Activated CD8-positive, alpha-beta T cell treated with anti-CD3 and anti-CD28 coated beads for 36 hours (primary cell): ENCODE measurements around the gene TSHZ3. TPM values are rescaled to one million over a fixed set of nuclear protein-coding genes. Genes with fewer than 3 reads are reported as not detected.

Source experiments
- ATAC-seq: fragments of 200-7000 bp; cut with Tn5 transposase; one replicate; pipeline ENCODE4 v1.10.0; 2021; ENCODE audit warnings: mild to moderate bottlenecking, moderate library complexity
- CTCF ChIA-PET: fragments of 350-600 bp; sonication (Branson Sonifier 250); formaldehyde crosslinking; loops from one replicate; lab custom pipeline; 2021; ENCODE audit warnings: antibody characterized with exemption; lab: Charles Lee
- POLR2A ChIA-PET: fragments of 350-600 bp; sonication (Branson Sonifier 250); formaldehyde crosslinking; loops from one replicate; lab custom pipeline; 2021; ENCODE audit warnings: antibody characterized with exemption; lab: Charles Lee
- DNase-seq: peaks from one replicate; pipeline ENCODE4 v3.0.0-alpha.2; 2020
- H3K27ac Mint-ChIP-seq: one replicate; pipeline ENCODE4 v1.8.0; 2021; ENCODE audit warnings: mild to moderate bottlenecking, mixed read lengths
- H3K27me3 Mint-ChIP-seq: one replicate; pipeline ENCODE4 v1.8.0; 2021; ENCODE audit warnings: mixed read lengths
- H3K36me3 Mint-ChIP-seq: one replicate; pipeline ENCODE4 v1.8.0; 2021; ENCODE audit warnings: low read depth, mixed read lengths
- H3K4me1 Mint-ChIP-seq: one replicate; pipeline ENCODE4 v1.8.0; 2021; ENCODE audit warnings: low read depth, mixed read lengths
- H3K4me3 Mint-ChIP-seq: one replicate; pipeline ENCODE4 v1.8.0; 2021; ENCODE audit warnings: mild to moderate bottlenecking, moderate library complexity, mixed read lengths
- H3K9me3 Mint-ChIP-seq: one replicate; pipeline ENCODE4 v1.8.0; 2021; ENCODE audit warnings: mixed read lengths
- CTCF ChIP-seq: fragments of 200-600 bp; IDR thresholded peaks from one replicate; pipeline ENCODE4 v1.8.0; 2022; ENCODE audit warnings: antibody characterized with exemption, mild to moderate bottlenecking
- intact Hi-C: fragments of 100-400 bp; cut with micrococcal nuclease; formaldehyde crosslinking; loops from one replicate; pipeline ENCODE4 v1.10.0; 2022
- total RNA-seq, 2 experiments: library from RNA; stranded (reverse); gene quantifications; one replicate each; pipeline ENCODE4 v1.2.3, GENCODE V29; 2021

The TSHZ3 gene
- total RNA-seq, 2 experiments from 2014 or later = 0.16 to 0.38 TPM

- Mint-ChIP-seq H3K4me3 (no peak overlapping the region), H3K27me3 (peaks cover 22% of the 10 kb centered on the region), H3K4me1 (peaks cover 17% of the 10 kb centered on the region), H3K27ac (no peak overlapping the region), H3K36me3 (no peaks in the 10 kb centered on the region), H3K9me3 (no peaks in the 10 kb centered on the region)
- intact Hi-C loops = no loop called here
- no peak for DNase-seq
- ChIA-PET POLR2A (no interaction called here), CTCF (interaction anchor here (0.9 kb wide), 1 partner anchor 653 kb away, joined by 3 read pairs; no protein-coding TSS in a partner anchor)
- no peak for TF ChIP-seq CTCF
- ATAC-seq = no peak
Observed at GRCh38 chr19:31335716-31336115, 13.5 kb downstream of the TSHZ3 start.

DNA sequence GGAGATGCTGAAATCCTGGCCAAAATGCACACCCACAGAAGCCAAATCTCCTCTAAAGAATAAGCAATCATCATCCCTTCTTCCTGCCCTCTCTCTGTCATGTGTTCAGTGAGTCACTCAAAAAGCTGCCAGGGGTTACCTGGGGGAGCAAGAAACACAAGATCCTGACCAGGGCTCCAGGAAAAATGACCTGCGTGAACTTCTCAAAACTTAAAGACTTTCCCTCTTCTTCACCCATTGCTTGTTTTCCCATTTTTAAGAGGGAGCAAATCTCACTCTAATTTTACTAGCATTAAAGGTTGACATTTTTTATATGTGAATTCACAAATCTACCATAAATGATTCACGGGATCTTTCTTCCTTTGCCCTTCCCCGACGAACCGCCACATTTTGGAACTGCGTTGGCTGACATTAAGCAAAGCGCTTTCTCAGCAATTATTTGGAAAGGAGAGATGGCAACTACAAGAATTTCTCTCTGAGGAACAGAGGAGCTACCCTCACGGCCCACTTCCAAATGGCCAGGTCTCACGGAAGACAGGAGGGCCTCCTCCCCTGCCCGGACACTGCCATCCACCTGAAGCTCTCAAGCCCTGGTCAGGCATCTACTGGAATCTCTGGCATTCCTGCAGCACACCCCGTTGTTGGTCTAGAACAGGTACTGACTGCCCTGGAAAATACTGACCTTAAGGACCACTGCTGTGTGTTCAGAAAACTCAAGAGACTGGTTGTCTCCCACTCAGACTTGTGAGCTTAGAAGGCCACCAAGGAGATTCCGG lies 14.2 kb downstream of the TSHZ3 start:
- Mint-ChIP-seq H3K4me3 (no peak overlapping the region), H3K9me3 (no peaks in the 10 kb centered on the region), H3K27ac (no peak overlapping the region), H3K4me1 (peaks cover 10% of the 10 kb centered on the region), H3K27me3 (peaks cover 22% of the 10 kb centered on the region), H3K36me3 (no peaks in the 10 kb centered on the region)
- POLR2A ChIA-PET = no interaction called here
- intact Hi-C loops = no loop called here
- TF ChIP-seq CTCF = no peak
- DNase-seq (no peak), ATAC-seq (no peak)
- CTCF ChIA-PET = no interaction called here

GRCh38 chr19:31334101-31334848 lies 15.0 kb downstream of the TSHZ3 start:
- peaks cover 4% of the 10 kb centered on the region for H3K4me1 Mint-ChIP-seq
- peaks cover 18% of the 10 kb centered on the region for H3K27me3 Mint-ChIP-seq
- no peak for TF ChIP-seq CTCF
- no peak overlapping the region for H3K27ac Mint-ChIP-seq
- no peak overlapping the region for H3K4me3 Mint-ChIP-seq
- intact Hi-C loops = no loop called here
- ATAC-seq = no peak
- POLR2A ChIA-PET = no interaction called here
- no peak for DNase-seq
- H3K36me3 Mint-ChIP-seq = no peaks in the 10 kb centered on the region
- H3K9me3 Mint-ChIP-seq = no peaks in the 10 kb centered on the region
- CTCF ChIA-PET = no interaction called here

- ATAC-seq = no peak
- H3K27ac Mint-ChIP-seq = no peak overlapping the region
- H3K36me3 Mint-ChIP-seq = no peaks in the 10 kb centered on the region
- ChIA-PET POLR2A (no interaction called here), CTCF (no interaction called here)
- no peak overlapping the region for H3K4me3 Mint-ChIP-seq
- intact Hi-C loops = no loop called here
- no peak for DNase-seq
- no peaks in the 10 kb centered on the region for H3K4me1 Mint-ChIP-seq
- H3K27me3 Mint-ChIP-seq = peaks cover 6% of the 10 kb centered on the region
- no peaks in the 10 kb centered on the region for H3K9me3 Mint-ChIP-seq
- TF ChIP-seq CTCF = no peak
Observed at GRCh38 chr19:31332096-31332495, 17.1 kb downstream of the TSHZ3 start.

DNA sequence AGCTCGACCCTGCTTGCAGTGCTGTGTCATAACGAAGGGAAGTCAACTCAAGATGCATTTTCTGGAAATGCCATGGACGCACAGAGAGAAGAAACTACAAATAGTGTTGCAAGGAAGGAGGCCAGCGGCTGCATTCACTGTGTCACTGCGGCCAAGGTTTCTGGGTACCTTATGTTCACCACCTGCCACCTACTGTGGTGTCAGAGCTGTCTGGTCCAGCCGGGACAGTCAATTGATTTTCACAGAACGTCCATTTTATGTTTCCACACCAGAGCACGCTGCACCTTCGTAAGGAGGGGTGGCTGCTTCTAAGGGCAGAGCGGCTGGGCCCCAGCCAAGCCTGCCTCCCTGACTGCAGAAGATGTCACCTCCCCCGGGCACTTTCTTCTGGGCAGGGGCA lies 17.7 kb downstream of the TSHZ3 start:
- ChIA-PET POLR2A (no interaction called here), CTCF (no interaction called here)
- no peak overlapping the region for H3K4me3 Mint-ChIP-seq
- DNase-seq = no peak
- no peaks in the 10 kb centered on the region for H3K36me3 Mint-ChIP-seq
- no peak for TF ChIP-seq CTCF
- H3K9me3 Mint-ChIP-seq = no peaks in the 10 kb centered on the region
- no peaks in the 10 kb centered on the region for H3K4me1 Mint-ChIP-seq
- intact Hi-C loops = no loop called here
- ATAC-seq = no peak
- H3K27ac Mint-ChIP-seq = no peak overlapping the region
- peaks cover 4% of the 10 kb centered on the region for H3K27me3 Mint-ChIP-seq
